GM12874 (cell line): Measurements from ENCODE around the gene NAALADL2.

ENCODE experiments used
- CTCF ChIP-seq: IDR thresholded peaks from 2 replicates; pipeline ENCODE4 v1.5.1; 2011; ENCODE audit warnings: low read depth, mild to moderate bottlenecking, control low read depth, low read length, moderate library complexity; ENCODE audit not compliant: insufficient read depth

Gene NAALADL2

DNA sequence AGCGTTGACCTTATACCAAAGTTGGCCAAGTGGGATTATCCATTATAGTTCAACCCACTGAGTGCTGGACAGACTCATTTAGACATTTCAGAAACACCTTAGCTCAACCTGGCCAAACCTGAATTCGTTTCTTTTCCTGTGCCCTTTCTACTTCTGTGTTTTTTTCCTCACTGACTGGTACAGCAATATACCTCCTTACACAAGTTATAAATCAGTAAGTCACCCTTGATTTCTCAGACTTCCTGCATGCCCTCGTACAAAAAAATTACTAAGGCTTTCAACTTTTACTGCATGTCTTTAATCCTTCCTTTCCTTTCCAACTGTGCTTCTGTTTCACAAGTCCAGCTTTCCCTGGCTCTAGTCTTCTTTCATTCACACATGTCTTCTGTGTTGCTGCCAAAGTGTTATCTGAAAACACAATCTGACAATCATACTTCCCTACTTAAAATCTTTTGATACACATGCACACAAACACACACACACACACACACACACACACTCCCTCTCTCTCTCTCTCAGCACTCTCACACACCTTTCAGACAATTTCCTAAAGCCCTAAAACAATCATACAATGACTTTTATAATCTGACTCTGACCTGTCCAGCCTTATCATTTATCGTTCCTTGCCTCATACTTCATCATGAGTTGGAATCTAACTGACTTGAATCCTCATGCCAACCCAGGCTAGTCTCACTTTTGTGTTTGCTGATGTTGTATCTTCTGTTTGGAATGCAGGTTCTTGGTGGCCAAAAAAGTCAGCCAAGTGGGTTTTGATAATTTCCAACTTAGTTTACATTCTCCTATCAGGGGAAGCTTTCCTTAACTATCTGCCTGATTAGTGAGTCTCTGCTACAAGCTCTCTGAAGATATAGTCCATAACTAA is 436.4 kb downstream of the NAALADL2 start:
- TF ChIP-seq CTCF = no peak

- no peak for TF ChIP-seq CTCF
Observed at GRCh38 chr3:175297216-175297615, 438.1 kb downstream of the NAALADL2 start.

GRCh38 chr3:175301741-175302140 is 442.6 kb downstream of the NAALADL2 start:
- no peak for TF ChIP-seq CTCF

- TF ChIP-seq CTCF = no peak
Observed at GRCh38 chr3:175304404-175304803, 445.3 kb downstream of the NAALADL2 start.

DNA sequence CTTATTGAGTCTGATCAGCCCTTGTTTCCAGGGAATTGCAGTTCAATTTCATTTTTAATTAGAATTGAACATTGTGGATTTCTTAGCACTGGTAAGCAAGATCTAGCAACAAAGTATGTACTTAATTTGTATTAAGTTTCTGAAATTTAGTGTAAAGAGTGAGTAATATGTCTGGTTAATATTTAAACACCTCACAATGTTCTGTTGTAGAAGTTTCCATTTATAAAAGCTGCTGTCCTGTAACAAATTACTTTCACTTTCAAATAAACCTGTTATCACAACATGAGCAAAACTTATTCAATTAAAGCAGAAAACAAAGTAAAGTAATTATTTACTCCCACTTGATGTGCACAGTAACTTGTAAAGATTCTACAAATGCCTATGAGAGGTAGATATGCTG is 448.5 kb downstream of the NAALADL2 start:
- no peak for TF ChIP-seq CTCF

DNA sequence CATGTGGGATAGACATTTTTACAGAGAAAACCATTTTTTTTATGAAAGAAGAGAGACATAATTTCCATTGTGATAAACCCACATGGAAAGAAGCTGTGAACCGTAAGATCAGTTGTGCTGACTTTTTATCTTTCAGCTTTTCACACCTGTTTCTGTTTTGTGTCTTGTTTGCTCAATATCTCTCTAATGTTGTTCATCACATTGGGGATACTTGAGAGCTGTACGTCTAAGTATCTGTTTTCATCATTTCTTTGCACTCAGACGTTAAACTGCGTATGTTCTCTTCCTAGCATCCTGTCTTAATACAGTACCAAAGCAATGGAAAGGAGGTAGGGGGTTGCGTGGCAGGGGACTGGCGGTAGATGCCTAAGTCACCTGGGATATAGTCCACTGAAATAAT is 449.0 kb downstream of the NAALADL2 start:
- no peak for TF ChIP-seq CTCF

GRCh38 chr3:175310046-175310445 is 450.9 kb downstream of the NAALADL2 start:
- no peak for TF ChIP-seq CTCF
